ENCODE measurements around the gene POLR2E.

The POLR2E gene

DNA sequence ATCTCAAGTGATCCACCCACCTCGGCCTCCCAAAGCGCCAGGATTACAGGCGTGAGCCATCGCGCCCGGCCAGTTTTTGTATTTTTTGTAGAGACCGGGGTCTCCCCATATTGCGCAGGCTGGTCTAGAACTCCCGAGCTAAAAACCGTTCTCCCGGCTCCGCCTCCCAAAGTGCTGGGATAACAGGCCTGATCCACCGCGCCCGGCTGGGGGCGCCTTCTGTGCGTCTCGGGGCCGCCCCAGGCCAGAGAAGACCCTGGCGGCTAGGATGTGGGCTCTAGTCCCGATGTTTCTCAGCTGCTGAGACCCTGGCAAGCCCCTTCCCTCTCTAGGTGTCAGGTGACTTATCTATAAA is 24.6 kb downstream of the POLR2E start:
- TF ChIP-seq POLR2AphosphoS5 (IDR thresholded peaks at IDR 0.05; ENCODE audit: low read depth, low read length) (no peak), FOXP2 (optimal IDR thresholded peaks at IDR 0.05; ENCODE audit: borderline replicate concordance, extremely low read depth, extremely low read length, insufficient read depth) (no peak), SIN3A (IDR thresholded peaks at IDR 0.05; ENCODE audit: borderline replicate concordance, insufficient read depth, low read length) (no peak), TAF1 (IDR thresholded peaks at IDR 0.05; ENCODE audit: borderline replicate concordance, insufficient read depth, low read length) (no peak)
- TF ChIP-seq, protein P1, sequence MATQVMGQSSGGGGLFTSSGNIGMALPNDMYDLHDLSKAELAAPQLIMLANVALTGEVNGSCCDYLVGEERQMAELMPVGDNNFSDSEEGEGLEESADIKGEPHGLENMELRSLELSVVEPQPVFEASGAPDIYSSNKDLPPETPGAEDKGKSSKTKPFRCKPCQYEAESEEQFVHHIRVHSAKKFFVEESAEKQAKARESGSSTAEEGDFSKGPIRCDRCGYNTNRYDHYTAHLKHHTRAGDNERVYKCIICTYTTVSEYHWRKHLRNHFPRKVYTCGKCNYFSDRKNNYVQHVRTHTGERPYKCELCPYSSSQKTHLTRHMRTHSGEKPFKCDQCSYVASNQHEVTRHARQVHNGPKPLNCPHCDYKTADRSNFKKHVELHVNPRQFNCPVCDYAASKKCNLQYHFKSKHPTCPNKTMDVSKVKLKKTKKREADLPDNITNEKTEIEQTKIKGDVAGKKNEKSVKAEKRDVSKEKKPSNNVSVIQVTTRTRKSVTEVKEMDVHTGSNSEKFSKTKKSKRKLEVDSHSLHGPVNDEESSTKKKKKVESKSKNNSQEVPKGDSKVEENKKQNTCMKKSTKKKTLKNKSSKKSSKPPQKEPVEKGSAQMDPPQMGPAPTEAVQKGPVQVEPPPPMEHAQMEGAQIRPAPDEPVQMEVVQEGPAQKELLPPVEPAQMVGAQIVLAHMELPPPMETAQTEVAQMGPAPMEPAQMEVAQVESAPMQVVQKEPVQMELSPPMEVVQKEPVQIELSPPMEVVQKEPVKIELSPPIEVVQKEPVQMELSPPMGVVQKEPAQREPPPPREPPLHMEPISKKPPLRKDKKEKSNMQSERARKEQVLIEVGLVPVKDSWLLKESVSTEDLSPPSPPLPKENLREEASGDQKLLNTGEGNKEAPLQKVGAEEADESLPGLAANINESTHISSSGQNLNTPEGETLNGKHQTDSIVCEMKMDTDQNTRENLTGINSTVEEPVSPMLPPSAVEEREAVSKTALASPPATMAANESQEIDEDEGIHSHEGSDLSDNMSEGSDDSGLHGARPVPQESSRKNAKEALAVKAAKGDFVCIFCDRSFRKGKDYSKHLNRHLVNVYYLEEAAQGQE (IDR thresholded peaks at IDR 0.05; ENCODE audit: insufficient read depth in 1 of 2, low read depth in 2 of 2, low read length in 2 of 2), result no peak

DNA sequence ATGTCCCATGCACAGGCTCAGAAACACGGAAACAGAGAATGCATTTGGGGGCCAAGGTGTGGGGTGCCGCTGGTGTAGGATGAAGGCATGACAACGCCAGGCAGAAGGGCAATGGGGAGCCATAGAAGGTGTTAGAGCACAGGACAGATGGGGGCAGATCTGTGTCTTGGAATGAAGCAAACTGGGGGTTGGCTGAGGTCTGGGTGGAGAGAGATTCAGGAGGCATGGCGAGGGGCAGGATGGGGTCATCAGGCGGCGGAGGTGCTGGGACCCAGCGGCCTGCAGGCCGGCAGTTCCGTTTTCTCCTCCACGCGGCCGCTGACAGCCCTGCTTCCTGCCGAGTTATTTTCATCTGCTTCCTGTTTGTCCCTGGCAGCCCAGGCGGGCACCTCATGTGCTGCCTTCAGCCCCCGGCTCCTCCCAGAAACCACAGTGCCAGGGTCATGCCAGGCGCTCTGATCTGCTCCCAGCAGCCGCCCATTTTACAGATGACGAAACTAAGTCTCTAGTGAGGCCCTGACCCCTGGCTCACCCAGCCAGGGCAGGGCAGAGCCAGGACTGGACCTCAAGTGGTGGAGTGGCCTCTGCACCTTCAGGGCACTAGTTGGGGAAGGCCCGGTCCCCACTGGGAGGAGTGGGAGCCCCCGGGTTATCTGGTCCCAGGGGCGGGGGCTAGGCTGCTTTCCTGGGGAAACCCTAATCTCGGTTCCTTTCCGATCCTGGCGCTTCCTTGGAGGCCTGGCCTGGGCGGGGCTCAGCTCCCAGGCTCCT is 26.0 kb downstream of the POLR2E start:
- TF ChIP-seq, protein P1 (IDR thresholded peaks at IDR 0.05; ENCODE audit: insufficient read depth in 1 of 2, low read depth in 2 of 2, low read length in 2 of 2), result no peak
- no peak for TF ChIP-seq SIN3A (IDR thresholded peaks at IDR 0.05; ENCODE audit: borderline replicate concordance, insufficient read depth, low read length)
- TF ChIP-seq FOXP2 (optimal IDR thresholded peaks at IDR 0.05; ENCODE audit: borderline replicate concordance, extremely low read depth, extremely low read length, insufficient read depth), result peak; percentile 82
- TF ChIP-seq TAF1 (IDR thresholded peaks at IDR 0.05; ENCODE audit: borderline replicate concordance, insufficient read depth, low read length), result no peak
- TF ChIP-seq POLR2AphosphoS5 (IDR thresholded peaks at IDR 0.05; ENCODE audit: low read depth, low read length), result no peak

DNA sequence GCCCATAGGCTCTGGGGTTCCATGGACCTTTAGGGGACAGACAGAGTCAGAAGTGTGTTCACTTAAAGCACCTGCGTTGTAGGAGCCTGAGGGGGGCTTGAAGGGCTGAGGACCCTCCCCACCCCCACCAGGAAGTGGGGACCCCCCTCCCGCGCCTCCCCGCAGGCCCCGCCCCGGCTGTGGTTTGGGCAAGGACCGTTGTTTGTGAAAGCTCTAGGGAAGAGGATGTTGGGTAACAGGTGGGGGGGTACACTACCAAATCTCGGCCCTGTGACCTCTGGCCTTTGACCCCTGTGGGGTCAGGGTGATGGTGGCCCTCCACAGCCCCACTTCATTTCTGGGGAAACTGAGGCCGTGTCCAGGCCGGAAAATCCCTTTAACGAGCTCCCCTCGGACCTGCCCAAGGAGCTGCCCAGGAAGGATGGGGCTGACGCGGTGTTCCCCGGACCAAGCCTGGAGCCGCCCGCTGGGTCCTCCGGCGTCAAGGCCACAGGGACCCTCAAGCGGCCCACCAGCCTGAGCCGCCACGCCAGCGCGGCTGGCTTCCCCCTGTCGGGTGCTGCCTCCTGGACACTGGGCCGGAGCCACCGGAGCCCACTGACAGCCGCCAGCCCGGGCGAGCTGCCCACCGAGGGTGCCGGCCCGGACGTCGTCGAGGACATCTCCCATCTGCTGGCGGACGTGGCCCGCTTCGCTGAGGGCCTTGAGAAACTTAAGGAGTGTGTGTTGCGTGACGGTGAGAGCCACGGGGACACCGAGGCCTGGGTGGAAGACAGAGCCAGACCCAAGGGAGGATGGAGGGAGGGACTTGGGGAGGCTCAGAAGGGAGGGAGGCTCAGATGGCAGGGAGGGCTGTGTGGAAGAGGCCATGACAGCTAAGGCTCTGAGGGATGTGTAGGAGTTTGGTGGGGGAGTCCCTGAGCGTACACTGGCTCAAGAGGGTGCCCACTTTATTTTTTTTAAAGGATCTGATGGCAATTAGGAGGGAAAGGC is 26.9 kb downstream of the POLR2E start:
- no peak for TF ChIP-seq POLR2AphosphoS5 (IDR thresholded peaks at IDR 0.05; ENCODE audit: low read depth, low read length)
- no peak for TF ChIP-seq TAF1 (IDR thresholded peaks at IDR 0.05; ENCODE audit: borderline replicate concordance, insufficient read depth, low read length)
- TF ChIP-seq FOXP2 (optimal IDR thresholded peaks at IDR 0.05; ENCODE audit: borderline replicate concordance, extremely low read depth, extremely low read length, insufficient read depth), result no peak
- no peak for TF ChIP-seq SIN3A (IDR thresholded peaks at IDR 0.05; ENCODE audit: borderline replicate concordance, insufficient read depth, low read length)

DNA sequence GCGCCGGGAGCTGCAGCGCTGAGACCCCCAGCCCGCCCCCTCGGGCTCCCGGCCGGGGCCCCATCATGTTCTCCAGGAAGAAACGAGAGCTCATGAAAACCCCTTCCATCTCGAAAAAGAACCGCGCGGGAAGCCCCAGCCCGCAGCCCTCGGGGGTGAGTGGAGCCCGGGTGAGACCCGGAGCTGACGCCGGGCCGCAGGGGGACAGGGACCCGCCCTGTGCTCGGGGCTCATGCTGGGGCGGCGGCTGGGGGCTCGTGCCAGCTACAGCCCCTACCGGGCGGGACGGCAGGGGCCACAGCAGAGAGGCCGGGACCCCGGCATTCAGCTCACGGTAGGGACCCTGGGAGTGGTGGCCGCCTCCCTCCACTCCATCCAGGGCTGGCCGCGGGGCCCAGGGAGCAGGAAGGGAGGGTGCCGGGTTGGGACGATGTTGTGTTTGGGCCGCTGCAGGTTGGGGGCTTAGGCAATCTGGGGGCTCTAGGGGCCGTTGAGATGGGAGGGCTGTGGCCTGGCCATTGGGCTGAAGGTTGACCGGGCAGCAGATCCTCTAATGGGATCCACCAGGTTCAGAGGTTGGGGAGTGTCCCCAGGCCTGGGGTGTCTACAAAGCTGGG is 27.7 kb downstream of the POLR2E start:
- TF ChIP-seq TAF1 (IDR thresholded peaks at IDR 0.05; ENCODE audit: borderline replicate concordance, insufficient read depth, low read length) (no peak), SIN3A (IDR thresholded peaks at IDR 0.05; ENCODE audit: borderline replicate concordance, insufficient read depth, low read length) (no peak), FOXP2 (optimal IDR thresholded peaks at IDR 0.05; ENCODE audit: borderline replicate concordance, extremely low read depth, extremely low read length, insufficient read depth) (no peak), POLR2AphosphoS5 (IDR thresholded peaks at IDR 0.05; ENCODE audit: low read depth, low read length) (no peak)
- TF ChIP-seq, protein P1 (IDR thresholded peaks at IDR 0.05; ENCODE audit: insufficient read depth in 1 of 2, low read depth in 2 of 2, low read length in 2 of 2), result no peak
